Ascending aorta (tissue), 2 donors: ENCODE measurements around the gene RFX4. TPM values are rescaled to one million over a fixed set of nuclear protein-coding genes. Genes with fewer than 3 reads are reported as not detected.

Experiments used
- DNase-seq, 2 donors: peaks; one replicate each; pipeline ENCODE4 v3.0.0-alpha.2; 2019; ENCODE audit warnings: low spot score in 2 of 2
- H3K27ac ChIP-seq, 2 donors: fragments of 200-600 bp; sonication (generic); one replicate each; pipeline ENCODE4 v1.5.1; 2016 to 2017; ENCODE audit warnings: mild to moderate bottlenecking in 1 of 2
- H3K27me3 ChIP-seq: fragments of 200-600 bp; sonication (generic); one replicate; pipeline ENCODE4 v1.5.1; 2017
- H3K36me3 ChIP-seq, 2 donors: fragments of 200-600 bp; sonication (generic); one replicate each; pipeline ENCODE4 v1.5.1; 2016
- H3K4me1 ChIP-seq, 2 donors: fragments of 200-600 bp; sonication (generic); one replicate each; pipeline ENCODE4 v1.5.1; 2016 to 2017; ENCODE audit warnings: mild to moderate bottlenecking in 1 of 2
- H3K4me3 ChIP-seq, 2 donors: fragments of 200-600 bp; sonication (generic); one replicate each; pipeline ENCODE4 v1.5.1; 2016 to 2017; ENCODE audit warnings: mild to moderate bottlenecking in 1 of 2
- H3K9me3 ChIP-seq, 2 donors: fragments of 200-600 bp; sonication (generic); one replicate each; pipeline ENCODE4 v1.5.1; 2016
- intact Hi-C: fragments of 100-400 bp; cut with DNase I; formaldehyde crosslinking; loops from one replicate; pipeline ENCODE4 v1.15.1; 2023
- total RNA-seq: library from RNA; depleted of rRNA; stranded (reverse); fragments of >200 nt; gene quantifications from one replicate; pipeline ENCODE4 v1.1.0, GENCODE V29; 2016
- TF ChIP-seq, protein P1 (sequence below), 3 experiments: fragments of 200-600 bp in 2 of 3; fragments of 450-650 bp in 1 of 3; sonication (generic) in 2 of 3; IDR thresholded peaks; one replicate each; pipeline ENCODE4 v1.5.1; 2016 to 2019; ENCODE audit warnings: antibody characterized with exemption in 3 of 3, mild to moderate bottlenecking in 1 of 3, moderate library complexity in 1 of 3

Gene RFX4
- total RNA-seq, 1 donor from 2014 or later, result not detected

DNA sequence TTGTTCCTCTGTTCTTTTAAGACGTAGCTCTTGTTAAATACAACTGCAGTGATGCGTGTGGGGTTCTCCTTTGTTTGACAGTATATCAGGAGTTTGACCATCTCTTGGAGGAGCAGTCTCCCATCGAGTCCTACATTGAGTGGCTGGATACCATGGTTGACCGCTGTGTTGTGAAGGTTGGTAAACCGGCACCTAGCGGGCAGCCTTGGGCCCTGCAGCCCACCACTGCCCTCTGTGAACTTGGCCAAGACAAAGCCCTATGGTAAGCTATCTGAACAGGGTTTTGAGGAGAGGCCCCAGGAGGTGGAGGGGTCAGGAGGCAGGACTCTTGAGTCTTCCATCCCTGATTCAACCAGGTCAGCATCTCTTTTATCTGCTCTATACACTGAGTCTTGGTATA lies 137.1 kb downstream of the RFX4 start:
- DNase-seq, result no peak
- Histone ChIP-seq H3K36me3 (no peaks in the 10 kb centered on the region), H3K27ac (no peak overlapping the region), H3K9me3 (no peaks in the 10 kb centered on the region), H3K27me3 (no peaks in the 10 kb centered on the region), H3K4me1 (no peaks in the 10 kb centered on the region), H3K4me3 (no peak overlapping the region)
- intact Hi-C loops, result no loop called here
- TF ChIP-seq, protein P1, sequence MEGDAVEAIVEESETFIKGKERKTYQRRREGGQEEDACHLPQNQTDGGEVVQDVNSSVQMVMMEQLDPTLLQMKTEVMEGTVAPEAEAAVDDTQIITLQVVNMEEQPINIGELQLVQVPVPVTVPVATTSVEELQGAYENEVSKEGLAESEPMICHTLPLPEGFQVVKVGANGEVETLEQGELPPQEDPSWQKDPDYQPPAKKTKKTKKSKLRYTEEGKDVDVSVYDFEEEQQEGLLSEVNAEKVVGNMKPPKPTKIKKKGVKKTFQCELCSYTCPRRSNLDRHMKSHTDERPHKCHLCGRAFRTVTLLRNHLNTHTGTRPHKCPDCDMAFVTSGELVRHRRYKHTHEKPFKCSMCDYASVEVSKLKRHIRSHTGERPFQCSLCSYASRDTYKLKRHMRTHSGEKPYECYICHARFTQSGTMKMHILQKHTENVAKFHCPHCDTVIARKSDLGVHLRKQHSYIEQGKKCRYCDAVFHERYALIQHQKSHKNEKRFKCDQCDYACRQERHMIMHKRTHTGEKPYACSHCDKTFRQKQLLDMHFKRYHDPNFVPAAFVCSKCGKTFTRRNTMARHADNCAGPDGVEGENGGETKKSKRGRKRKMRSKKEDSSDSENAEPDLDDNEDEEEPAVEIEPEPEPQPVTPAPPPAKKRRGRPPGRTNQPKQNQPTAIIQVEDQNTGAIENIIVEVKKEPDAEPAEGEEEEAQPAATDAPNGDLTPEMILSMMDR (IDR thresholded peaks at IDR 0.05), result no peak

DNA sequence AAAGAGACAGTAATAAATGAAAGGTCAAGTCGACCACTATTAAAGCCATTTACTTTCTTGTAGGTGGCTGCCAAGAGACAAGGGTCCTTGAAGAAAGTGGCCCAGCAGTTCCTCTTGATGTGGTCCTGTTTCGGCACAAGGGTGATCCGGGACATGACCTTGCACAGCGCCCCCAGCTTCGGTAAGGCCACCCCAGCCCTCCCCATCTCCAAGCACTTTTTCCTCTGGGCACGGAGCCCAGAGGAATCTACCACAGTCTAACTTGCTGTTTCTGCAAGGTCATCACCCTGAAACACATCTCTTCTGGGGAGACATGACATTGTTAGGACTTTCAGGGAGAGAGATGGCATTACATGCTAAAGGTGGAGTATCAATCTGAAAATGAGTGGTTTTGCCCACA lies 137.9 kb downstream of the RFX4 start:
- TF ChIP-seq, protein P1 (IDR thresholded peaks at IDR 0.05), result no peak
- Histone ChIP-seq H3K4me1 (no peaks in the 10 kb centered on the region), H3K27me3 (no peaks in the 10 kb centered on the region), H3K4me3 (no peak overlapping the region), H3K27ac (no peak overlapping the region), H3K9me3 (no peaks in the 10 kb centered on the region), H3K36me3 (no peaks in the 10 kb centered on the region)
- intact Hi-C loops, result no loop called here
- DNase-seq, result no peak

DNA sequence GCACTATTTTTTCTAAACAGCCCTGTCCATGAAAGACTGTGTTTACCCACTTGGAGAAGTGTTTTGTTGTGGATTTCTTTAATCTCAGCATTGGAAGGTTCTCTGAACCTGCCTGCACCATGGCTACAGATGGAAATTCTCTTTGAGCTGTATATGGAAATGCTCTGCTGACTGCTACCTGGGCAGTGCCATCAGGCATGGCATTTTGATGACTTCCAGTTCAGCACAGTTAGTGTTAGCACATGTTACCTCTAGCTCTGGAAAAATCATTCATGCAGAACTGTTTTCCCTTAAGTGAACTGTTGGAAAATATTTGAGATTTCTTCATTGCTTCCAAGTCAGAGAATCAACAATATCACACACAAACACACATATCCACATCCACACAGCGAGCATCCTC lies 139.1 kb downstream of the RFX4 start:
- no peak overlapping the region for H3K27ac ChIP-seq
- no peak for DNase-seq
- H3K4me1 ChIP-seq, result no peaks in the 10 kb centered on the region
- TF ChIP-seq, protein P1 (IDR thresholded peaks at IDR 0.05), result no peak
- no peak overlapping the region for H3K4me3 ChIP-seq
- intact Hi-C loops, result no loop called here
- no peaks in the 10 kb centered on the region for H3K36me3 ChIP-seq
- H3K27me3 ChIP-seq, result no peaks in the 10 kb centered on the region
- no peaks in the 10 kb centered on the region for H3K9me3 ChIP-seq

DNA sequence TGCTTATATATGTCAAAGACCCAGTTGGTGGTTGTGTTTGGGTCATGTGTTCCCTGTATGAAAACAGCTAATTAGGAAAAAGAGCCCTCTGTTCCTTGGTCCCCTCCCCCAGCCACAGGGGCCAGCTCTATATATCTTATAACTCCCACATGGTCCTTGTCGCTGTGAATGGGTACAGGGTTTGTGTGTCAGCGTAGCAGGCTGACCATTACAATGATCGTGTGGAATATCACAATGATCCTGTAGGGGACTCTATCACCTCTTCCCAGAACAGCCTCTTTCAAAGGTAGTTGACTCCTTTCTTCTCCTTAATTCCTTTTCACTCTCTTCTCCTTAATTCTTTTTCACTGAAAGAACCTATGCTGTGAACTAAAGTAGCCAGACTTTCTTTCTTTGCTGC lies 140.0 kb downstream of the RFX4 start:
- no peak overlapping the region for H3K4me3 ChIP-seq
- TF ChIP-seq, protein P1 (IDR thresholded peaks at IDR 0.05), result peak in 1 of 3 experiments; percentile 11

DNA sequence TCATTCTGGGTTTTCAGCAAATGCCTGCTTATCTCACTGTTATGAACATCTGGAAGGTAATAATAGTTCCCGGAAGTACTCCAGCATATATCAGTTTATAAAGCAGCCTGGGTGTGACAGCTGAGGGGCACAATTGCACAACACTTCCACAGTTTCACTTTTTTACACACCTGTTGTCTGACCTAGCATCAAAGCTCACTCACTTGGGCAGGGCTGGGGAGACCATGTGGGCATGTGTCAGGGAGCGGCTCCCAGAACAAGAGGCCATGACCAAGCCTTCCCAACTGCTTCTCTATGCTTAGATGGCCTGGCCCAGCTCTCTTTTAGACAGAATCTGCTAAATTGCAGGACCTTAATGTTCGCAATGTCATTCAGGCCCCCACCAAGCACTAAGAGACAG lies 140.6 kb downstream of the RFX4 start:
- Histone ChIP-seq H3K4me1 (no peaks in the 10 kb centered on the region), H3K27ac (no peak overlapping the region), H3K9me3 (no peaks in the 10 kb centered on the region), H3K36me3 (no peaks in the 10 kb centered on the region), H3K4me3 (no peak overlapping the region), H3K27me3 (no peaks in the 10 kb centered on the region)
- TF ChIP-seq, protein P1 (IDR thresholded peaks at IDR 0.05), result no peak
- intact Hi-C loops, result no loop called here
- DNase-seq, result no peak

More for the DNA sequence above, 140.0 kb downstream of the RFX4 start:
- Histone ChIP-seq H3K27ac (no peak overlapping the region), H3K4me1 (no peaks in the 10 kb centered on the region), H3K36me3 (no peaks in the 10 kb centered on the region), H3K9me3 (no peaks in the 10 kb centered on the region), H3K27me3 (no peaks in the 10 kb centered on the region)
- intact Hi-C loops, result no loop called here
- DNase-seq, result no peak

DNA sequence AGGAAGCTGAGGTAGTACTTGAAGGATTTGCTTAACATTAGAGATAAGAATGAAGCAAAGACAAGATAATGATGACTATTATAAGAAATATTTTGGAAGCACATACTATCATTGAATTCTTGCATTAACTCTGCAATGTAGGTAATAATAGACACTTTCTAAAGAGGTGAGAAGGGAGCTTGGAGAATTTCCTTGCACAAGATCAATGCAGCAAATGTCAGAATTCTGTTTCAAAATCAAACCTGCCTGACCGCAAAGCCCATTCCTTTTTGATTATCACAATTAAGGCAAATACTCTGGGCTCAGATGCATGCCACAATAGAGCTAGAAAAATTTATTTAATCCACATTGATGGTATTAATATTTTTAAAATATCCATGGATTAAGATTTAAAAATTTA lies 141.3 kb downstream of the RFX4 start:
- H3K36me3 ChIP-seq, result no peaks in the 10 kb centered on the region
- no peaks in the 10 kb centered on the region for H3K9me3 ChIP-seq
- no peak overlapping the region for H3K4me3 ChIP-seq
- no peak overlapping the region for H3K27ac ChIP-seq
- intact Hi-C loops, result no loop called here
- DNase-seq, result no peak
- TF ChIP-seq, protein P1 (IDR thresholded peaks at IDR 0.05), result no peak
- H3K27me3 ChIP-seq, result no peaks in the 10 kb centered on the region
- no peaks in the 10 kb centered on the region for H3K4me1 ChIP-seq
